ENCODE measurements around the gene GRHPR. TPM values are rescaled to one million over a fixed set of nuclear protein-coding genes. Genes with fewer than 3 reads are reported as not detected.

Gene GRHPR
- total RNA-seq, 1 donor from 2014 or later, result 88.1 TPM

DNA sequence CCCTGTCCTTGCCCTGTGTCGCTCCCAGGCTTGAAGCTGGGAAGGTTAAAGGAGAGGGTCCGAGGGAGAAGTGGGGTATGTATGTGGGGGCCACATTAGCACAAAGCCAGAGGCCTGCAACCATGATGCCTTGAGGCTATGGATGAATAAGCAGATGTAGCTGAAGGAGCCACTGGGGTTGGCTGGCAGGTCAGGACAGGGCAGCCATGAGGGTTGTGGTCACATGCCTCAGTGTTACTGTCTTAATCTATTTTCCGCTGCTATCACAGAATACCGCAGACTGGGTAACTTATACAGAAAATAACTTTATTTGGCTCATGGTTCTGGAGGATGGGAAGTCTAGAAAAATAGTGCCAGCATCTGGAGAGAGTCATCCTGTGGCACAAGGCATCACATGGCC, 9.2 kb upstream of the GRHPR start:
- peaks cover 8% of the 10 kb centered on the region for H3K4me1 ChIP-seq (ENCODE audit: insufficient read depth, low read length)
- no peaks in the 10 kb centered on the region for H4K20me1 ChIP-seq (ENCODE audit: insufficient read depth, low read length)
- no peak overlapping the region for H2AFZ ChIP-seq (ENCODE audit: low read depth, low read length)
- Mint-ChIP-seq H3K27me3 (ENCODE audit: low read depth, unreplicated experiment) (peaks cover 3% of the 10 kb centered on the region), H3K4me3 (ENCODE audit: unreplicated experiment) (no peak overlapping the region), H3K36me3 (ENCODE audit: low read depth, unreplicated experiment) (no peaks in the 10 kb centered on the region), H3K9me3 (ENCODE audit: unreplicated experiment) (no peaks in the 10 kb centered on the region), H3K4me1 (ENCODE audit: low read depth, unreplicated experiment) (peaks cover 23% of the 10 kb centered on the region), H3K27ac (ENCODE audit: unreplicated experiment) (no peak overlapping the region)
- H3K9me3 ChIP-seq (ENCODE audit: insufficient read depth, low read depth, low read length), result no peaks in the 10 kb centered on the region
- no peak overlapping the region for H3K9ac ChIP-seq (ENCODE audit: low read length)
- no peaks in the 10 kb centered on the region for H3K79me2 ChIP-seq (ENCODE audit: insufficient read depth, low read length)
- FAIRE-seq (no peak), DNase-seq (ENCODE audit: low read depth) (no peak)
- H3K4me3 ChIP-seq (ENCODE audit: insufficient read depth, low read depth, low read length), result no peak overlapping the region
- no peaks in the 10 kb centered on the region for H3K27me3 ChIP-seq (ENCODE audit: insufficient read depth, low read length)
- H3K4me2 ChIP-seq (ENCODE audit: low read length), result no peak overlapping the region
- H3K36me3 ChIP-seq (ENCODE audit: insufficient read depth, low read length), result no peaks in the 10 kb centered on the region
- TF ChIP-seq, protein P1, sequence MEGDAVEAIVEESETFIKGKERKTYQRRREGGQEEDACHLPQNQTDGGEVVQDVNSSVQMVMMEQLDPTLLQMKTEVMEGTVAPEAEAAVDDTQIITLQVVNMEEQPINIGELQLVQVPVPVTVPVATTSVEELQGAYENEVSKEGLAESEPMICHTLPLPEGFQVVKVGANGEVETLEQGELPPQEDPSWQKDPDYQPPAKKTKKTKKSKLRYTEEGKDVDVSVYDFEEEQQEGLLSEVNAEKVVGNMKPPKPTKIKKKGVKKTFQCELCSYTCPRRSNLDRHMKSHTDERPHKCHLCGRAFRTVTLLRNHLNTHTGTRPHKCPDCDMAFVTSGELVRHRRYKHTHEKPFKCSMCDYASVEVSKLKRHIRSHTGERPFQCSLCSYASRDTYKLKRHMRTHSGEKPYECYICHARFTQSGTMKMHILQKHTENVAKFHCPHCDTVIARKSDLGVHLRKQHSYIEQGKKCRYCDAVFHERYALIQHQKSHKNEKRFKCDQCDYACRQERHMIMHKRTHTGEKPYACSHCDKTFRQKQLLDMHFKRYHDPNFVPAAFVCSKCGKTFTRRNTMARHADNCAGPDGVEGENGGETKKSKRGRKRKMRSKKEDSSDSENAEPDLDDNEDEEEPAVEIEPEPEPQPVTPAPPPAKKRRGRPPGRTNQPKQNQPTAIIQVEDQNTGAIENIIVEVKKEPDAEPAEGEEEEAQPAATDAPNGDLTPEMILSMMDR (IDR thresholded peaks at IDR 0.05; ENCODE audit: insufficient read depth, low read depth, low read length), result no peak
- no peak for TF ChIP-seq EZH2 (IDR thresholded peaks at IDR 0.05; ENCODE audit: insufficient read depth, low read length)
- no peak overlapping the region for H3K27ac ChIP-seq (ENCODE audit: low read depth, low read length)

DNA sequence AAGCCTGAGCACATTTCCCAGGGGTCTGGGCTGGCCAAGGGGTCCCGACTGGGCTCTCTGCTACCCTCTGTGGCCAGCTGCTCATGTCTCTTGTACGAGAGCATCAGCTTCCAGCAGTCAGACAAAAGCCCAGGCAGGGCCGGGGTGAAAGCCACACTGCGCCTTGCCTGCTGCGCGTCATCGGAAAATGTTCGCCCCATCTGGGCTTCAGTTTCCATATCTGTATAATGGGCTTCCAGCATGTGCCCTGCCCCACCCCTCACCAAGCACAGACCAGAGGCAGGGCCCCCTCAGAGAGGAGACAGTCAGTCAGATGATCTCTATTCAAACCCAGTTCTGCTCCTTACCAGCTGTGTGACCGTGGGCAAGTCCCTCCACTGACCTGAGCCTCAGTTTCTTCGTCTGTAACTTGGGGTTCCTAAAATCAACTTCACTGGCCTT, 8.0 kb upstream of the GRHPR start:
- H3K4me2 ChIP-seq (ENCODE audit: low read length), result peak overlapping the region; percentile 71
- H3K4me3 ChIP-seq (ENCODE audit: insufficient read depth, low read depth, low read length), result no peak overlapping the region
- H3K4me3 Mint-ChIP-seq (ENCODE audit: unreplicated experiment), result no peak overlapping the region
- no peaks in the 10 kb centered on the region for H3K36me3 Mint-ChIP-seq (ENCODE audit: low read depth, unreplicated experiment)
- no peak for DNase-seq (ENCODE audit: low read depth)
- H3K36me3 ChIP-seq (ENCODE audit: insufficient read depth, low read length), result no peaks in the 10 kb centered on the region
- H3K9me3 ChIP-seq (ENCODE audit: insufficient read depth, low read depth, low read length), result no peaks in the 10 kb centered on the region
- H3K9me3 Mint-ChIP-seq (ENCODE audit: unreplicated experiment), result no peaks in the 10 kb centered on the region
- no peak for FAIRE-seq
- H3K27ac ChIP-seq (ENCODE audit: low read depth, low read length), result peak overlapping the region; percentile 13
- H2AFZ ChIP-seq (ENCODE audit: low read depth, low read length), result peak overlapping the region; percentile 70
- H4K20me1 ChIP-seq (ENCODE audit: insufficient read depth, low read length), result no peaks in the 10 kb centered on the region
- H3K27ac Mint-ChIP-seq (ENCODE audit: unreplicated experiment), result peak overlapping the region; percentile 44
- H3K79me2 ChIP-seq (ENCODE audit: insufficient read depth, low read length), result no peaks in the 10 kb centered on the region
- H3K4me1 ChIP-seq (ENCODE audit: insufficient read depth, low read length), result peaks cover 8% of the 10 kb centered on the region
- H3K27me3 ChIP-seq (ENCODE audit: insufficient read depth, low read length), result no peaks in the 10 kb centered on the region
- H3K9ac ChIP-seq (ENCODE audit: low read length), result peak overlapping the region; percentile 49
- peaks cover 3% of the 10 kb centered on the region for H3K27me3 Mint-ChIP-seq (ENCODE audit: low read depth, unreplicated experiment)
- TF ChIP-seq, protein P1 (IDR thresholded peaks at IDR 0.05; ENCODE audit: insufficient read depth, low read depth, low read length), result no peak
- TF ChIP-seq EZH2 (IDR thresholded peaks at IDR 0.05; ENCODE audit: insufficient read depth, low read length), result no peak
- H3K4me1 Mint-ChIP-seq (ENCODE audit: low read depth, unreplicated experiment), result peaks cover 23% of the 10 kb centered on the region

DNA sequence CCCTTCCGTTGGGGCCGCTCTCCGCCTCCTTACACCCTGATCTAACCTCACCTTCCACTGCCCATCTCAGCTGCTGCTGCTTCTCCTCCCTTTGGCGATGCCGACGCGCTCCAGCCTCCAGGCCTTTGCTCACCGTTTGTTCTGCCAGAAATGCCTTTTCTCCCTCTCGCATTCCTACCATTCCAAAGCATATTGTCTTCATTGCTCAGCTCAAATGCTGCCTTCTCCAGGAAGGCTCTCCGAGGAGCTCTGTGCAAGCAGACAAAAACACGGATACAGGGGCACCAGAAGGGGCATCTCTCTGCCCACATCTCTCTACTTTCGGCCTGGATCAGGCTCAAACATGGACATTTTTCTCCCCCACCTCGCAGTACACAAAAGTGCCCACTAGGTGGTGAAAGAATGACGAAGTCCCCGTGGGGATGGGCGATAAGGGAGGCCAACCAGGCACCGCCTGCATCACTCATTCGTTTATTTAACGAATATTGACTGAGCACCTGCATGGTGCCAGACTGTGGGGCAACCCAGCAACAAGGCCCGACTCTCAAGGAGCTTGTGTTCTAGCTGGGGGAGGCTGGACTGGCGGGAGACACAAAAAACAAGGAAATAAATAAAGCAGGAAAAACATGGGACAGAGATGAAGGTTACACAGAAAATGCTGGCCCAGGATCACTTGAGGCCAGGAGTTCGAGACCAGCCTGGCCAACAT, 7.3 kb upstream of the GRHPR start:
- FAIRE-seq (peak; percentile 5), DNase-seq (ENCODE audit: low read depth) (peak; percentile 75)
- Mint-ChIP-seq H3K4me1 (ENCODE audit: low read depth, unreplicated experiment) (peaks cover 23% of the 10 kb centered on the region), H3K36me3 (ENCODE audit: low read depth, unreplicated experiment) (no peaks in the 10 kb centered on the region), H3K27ac (ENCODE audit: unreplicated experiment) (peak overlapping the region; percentile 44), H3K9me3 (ENCODE audit: unreplicated experiment) (no peaks in the 10 kb centered on the region), H3K4me3 (ENCODE audit: unreplicated experiment) (peak overlapping the region; percentile 48), H3K27me3 (ENCODE audit: low read depth, unreplicated experiment) (peaks cover 1% of the 10 kb centered on the region)
- peak overlapping the region; percentile 13 for H3K27ac ChIP-seq (ENCODE audit: low read depth, low read length)
- H3K4me3 ChIP-seq (ENCODE audit: insufficient read depth, low read depth, low read length), result no peak overlapping the region
- no peaks in the 10 kb centered on the region for H3K9me3 ChIP-seq (ENCODE audit: insufficient read depth, low read depth, low read length)
- H3K4me1 ChIP-seq (ENCODE audit: insufficient read depth, low read length), result peaks cover 8% of the 10 kb centered on the region
- H3K79me2 ChIP-seq (ENCODE audit: insufficient read depth, low read length), result no peaks in the 10 kb centered on the region
- no peaks in the 10 kb centered on the region for H3K27me3 ChIP-seq (ENCODE audit: insufficient read depth, low read length)
- peak overlapping the region; percentile 70 for H2AFZ ChIP-seq (ENCODE audit: low read depth, low read length)
- H3K4me2 ChIP-seq (ENCODE audit: low read length), result peak overlapping the region; percentile 71
- TF ChIP-seq, protein P1 (IDR thresholded peaks at IDR 0.05; ENCODE audit: insufficient read depth, low read depth, low read length), result peak; percentile 80
- no peak for TF ChIP-seq EZH2 (IDR thresholded peaks at IDR 0.05; ENCODE audit: insufficient read depth, low read length)
- H3K9ac ChIP-seq (ENCODE audit: low read length), result peak overlapping the region; percentile 49
- H3K36me3 ChIP-seq (ENCODE audit: insufficient read depth, low read length), result no peaks in the 10 kb centered on the region
- no peaks in the 10 kb centered on the region for H4K20me1 ChIP-seq (ENCODE audit: insufficient read depth, low read length)

All from astrocyte (in vitro differentiated cells and primary cell).